DMS 273 (cell line): ENCODE results near the gene FHOD1.

Experiments used
- DNase-seq: peaks from one replicate; lab custom pipeline; 2025; ENCODE audit not compliant: unreplicated experiment; lab: John Stamatoyannopoulos, UW

The FHOD1 gene

DNA sequence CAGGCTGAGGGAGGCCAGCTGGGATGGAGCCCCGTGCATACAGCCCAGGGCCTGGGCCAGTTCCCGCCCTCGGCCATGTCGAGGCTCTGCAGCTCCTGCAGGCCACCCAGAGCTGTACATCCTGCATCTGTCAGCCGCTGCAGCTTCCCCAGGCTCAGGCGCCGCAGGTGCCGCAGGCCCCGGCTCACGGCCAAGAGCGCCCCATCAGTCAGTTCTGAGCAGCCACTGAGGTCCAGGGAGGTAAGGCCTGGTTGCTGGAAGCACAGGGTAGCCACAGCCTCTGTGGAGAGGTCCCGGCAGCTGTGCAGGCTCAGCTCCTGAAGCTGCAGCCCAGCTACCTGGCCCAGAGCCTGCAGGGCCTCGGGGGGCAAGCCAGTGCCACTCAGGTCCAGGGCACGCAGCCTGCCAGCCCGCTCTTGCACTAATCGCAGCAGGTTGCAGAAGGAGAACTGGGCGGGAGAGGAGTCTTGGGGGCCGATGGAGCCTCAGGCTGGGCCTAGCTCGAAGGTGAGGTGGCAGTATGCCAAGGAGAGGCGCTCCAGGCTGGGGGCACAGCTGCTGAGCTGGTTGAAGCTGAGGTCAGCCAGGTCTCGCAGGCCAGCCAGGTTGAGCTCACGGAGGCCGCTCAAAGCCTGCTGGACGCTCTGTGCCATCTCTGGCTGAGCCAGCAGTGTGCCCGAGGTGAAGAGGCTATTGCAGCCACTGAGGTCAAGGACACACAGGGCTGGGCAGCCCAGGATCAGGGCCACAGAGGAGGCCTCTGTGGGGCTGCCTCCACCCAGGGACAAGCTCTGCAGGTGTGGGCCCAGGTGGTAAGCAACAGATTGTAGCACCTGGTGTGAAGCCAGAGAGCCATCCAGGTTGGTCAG is 37.0 kb downstream of the FHOD1 start:
- peak; percentile 52 for DNase-seq

- no peak for DNase-seq
Observed at GRCh38 chr16:67209565-67209964, 37.7 kb downstream of the FHOD1 start.

GRCh38 chr16:67208154-67208896 is 39.0 kb downstream of the FHOD1 start:
- no peak for DNase-seq

- DNase-seq = no peak
Observed at GRCh38 chr16:67207249-67208091, 39.8 kb downstream of the FHOD1 start.

- no peak for DNase-seq
Observed at GRCh38 chr16:67206838-67207248, 40.4 kb downstream of the FHOD1 start.

DNA sequence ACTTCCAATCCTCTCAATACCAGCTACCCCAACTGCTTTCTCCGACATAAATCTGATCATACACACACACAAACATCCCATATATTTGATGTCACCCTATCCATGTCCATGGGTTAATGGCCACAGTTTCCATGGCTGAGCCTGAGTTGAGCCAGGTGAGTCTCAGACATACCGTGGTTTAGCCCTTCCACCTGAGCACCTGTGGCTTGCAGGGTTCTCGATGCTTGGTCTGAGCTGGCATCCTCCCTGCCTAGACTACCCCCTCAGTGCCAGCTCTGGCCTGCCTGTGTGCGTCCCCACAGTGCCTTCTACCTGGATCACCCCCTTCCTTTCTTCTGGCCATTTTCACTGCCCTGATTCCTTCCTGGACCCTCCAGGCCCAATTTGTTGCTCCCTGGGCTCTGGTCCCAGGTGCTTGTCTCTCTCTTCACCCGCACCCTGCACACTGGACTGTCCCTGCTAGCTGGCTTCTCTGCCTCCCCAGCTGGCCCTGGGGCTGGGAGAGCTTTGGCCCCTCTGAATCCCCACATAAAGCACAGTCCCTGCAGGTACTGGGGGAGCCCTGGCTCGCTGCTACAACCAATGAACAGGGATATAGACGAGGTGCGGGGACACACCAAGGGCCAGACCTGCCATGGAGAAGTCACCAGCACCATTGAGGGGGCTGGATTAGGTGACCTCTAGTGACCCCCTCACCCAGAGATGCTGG is 41.0 kb downstream of the FHOD1 start:
- no peak for DNase-seq

GRCh38 chr16:67204076-67204475 is 43.2 kb downstream of the FHOD1 start:
- no peak for DNase-seq

DNA sequence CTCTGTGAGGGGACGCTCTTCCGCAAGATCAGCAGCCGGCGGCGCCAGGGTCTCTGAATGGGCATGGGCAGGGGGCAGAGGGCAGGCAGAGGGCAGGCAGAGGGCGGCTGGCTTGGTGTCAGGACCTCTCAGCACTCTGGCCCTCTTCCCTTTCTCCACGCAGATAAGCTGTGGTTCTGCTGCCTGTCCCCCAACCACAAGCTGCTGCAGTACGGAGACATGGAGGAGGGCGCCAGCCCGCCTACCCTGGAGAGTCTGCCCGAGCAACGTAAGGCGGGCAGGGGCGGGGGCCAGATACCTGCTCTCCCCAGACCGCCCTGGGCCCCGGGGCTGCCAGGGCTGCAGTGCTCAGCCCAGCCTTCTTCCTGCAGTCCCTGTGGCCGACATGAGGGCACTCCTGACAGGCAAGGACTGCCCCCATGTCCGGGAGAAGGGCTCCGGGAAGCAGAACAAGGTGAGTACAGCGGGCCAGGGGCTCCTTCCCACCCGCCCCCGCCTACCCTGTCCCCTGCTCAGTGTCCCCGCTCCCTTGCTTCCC is 44.3 kb downstream of the FHOD1 start:
- no peak for DNase-seq

DNA sequence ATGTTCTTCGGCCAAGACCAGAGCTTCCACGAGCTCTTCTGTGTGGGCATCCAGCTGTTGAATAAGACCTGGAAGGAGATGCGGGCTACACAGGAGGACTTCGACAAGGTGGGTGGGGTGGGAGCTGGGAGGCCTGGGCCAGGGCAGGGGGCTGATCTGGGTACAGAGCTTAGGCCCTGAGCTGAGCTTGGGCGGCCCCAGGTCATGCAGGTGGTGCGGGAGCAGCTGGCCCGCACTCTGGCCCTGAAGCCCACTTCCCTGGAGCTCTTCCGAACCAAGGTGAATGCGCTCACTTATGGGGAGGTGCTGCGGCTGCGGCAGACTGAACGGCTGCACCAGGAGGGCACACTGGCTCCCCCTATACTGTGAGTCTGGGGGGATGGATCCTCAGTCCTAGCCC is 44.9 kb downstream of the FHOD1 start:
- DNase-seq = no peak

GRCh38 chr16:67201411-67202345 is 45.6 kb downstream of the FHOD1 start:
- DNase-seq = no peak

DNA sequence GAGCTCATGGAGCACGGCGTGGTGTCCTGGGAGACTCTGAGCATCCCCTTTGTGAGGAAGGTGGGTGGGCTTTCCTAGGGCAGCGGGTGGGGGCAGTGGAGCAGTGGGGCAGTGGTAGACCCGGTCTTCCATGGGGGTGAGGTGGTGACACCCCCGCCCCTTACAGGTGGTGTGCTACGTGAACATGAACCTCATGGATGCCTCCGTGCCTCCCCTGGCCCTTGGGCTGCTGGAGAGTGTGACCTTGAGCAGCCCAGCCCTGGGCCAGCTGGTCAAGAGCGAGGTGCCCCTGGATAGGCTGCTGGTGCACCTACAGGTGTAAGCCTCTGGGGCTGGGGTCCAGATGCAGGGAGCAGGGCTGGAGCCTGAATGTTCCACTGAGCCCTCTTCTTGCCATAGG is 46.8 kb downstream of the FHOD1 start:
- no peak for DNase-seq

- DNase-seq = no peak
Observed at GRCh38 chr16:67199808-67200198, 47.5 kb downstream of the FHOD1 start.

- no peak for DNase-seq
Observed at GRCh38 chr16:67199011-67199807, 48.1 kb downstream of the FHOD1 start, which contains the start of gene ELMO3. Gene ELMO3, plus strand, starts transcription at chr16:67199131. Its CDS starts 196 bp downstream, at chr16:67199327.

DNA sequence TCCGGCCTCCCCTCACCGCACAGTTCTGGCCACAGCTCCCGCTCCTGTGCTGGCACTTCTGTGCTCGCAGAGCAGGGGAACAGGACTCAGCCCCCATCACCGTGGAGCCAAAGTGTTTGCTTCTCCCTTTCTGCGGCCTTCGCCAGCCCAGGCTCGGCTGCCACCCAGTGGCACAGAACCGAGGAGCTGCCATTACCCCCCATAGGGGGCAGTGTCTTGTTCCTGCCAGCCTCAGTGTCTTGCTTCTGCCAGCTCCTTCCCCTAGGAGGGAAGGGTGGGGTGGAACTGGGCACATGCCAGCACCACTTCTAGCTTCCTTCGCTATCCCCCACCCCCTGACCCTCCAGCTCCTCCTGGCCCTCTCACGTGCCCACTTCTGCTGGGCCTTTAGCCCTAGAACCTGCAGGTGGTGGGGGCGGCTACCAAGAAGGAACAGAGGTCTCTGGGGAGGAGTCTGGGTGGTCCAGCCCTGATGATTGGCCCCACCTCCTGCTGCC is 49.0 kb downstream of the FHOD1 start:
- DNase-seq = peak; percentile 81

- DNase-seq = no peak
Observed at GRCh38 chr16:67197704-67198103, 49.6 kb downstream of the FHOD1 start.

GRCh38 chr16:67196881-67197280 is 50.4 kb downstream of the FHOD1 start:
- DNase-seq = no peak

GRCh38 chr16:67195676-67196075 is 51.6 kb downstream of the FHOD1 start:
- DNase-seq = no peak

DNA sequence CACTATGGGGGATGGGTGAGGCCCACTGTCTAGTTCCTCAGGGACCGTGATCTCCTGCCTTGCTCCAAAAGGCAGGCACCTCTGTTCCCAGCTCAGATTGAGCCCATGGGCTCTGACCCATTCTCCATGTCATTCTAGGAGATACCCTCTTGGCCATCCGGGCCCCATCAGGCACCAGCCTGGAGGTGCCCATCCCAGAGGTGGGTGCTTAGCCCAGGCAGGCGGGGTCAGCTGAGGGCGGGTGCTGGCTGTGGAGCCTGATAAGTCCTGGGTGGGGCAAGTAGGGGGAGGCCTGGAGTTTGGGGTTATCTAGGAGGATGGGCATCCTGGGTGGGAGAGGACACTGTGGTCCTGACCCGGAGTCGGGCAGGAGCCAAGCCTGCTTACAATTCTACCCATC is 53.0 kb downstream of the FHOD1 start:
- no peak for DNase-seq
